CD14-positive monocyte (primary cell): Measurements from ENCODE around the gene FOXRED2. TPM values are rescaled to one million over a fixed set of nuclear protein-coding genes. Genes with fewer than 3 reads are reported as not detected.
A peak's percentile ranks its signal among the peaks of the same experiment; 100 is the strongest.

Experiments used
- DNase-seq, 3 donors: peaks; one replicate each; pipeline ENCODE4 v3.0.0-alpha.2; 2011 to 2022
- H2AFZ ChIP-seq: 2 replicates; pipeline ENCODE4 v1.6.0; 2012; ENCODE audit warnings: mild to moderate bottlenecking, low read depth, low read length, inconsistent platforms; ENCODE audit not compliant: insufficient read depth, poor library complexity, severe bottlenecking
- H3K27ac ChIP-seq, 2 donors: 1 replicate in 1 of 2; 2 replicates in 1 of 2; pipeline ENCODE4 v1.5.1; 2012 to 2013; ENCODE audit warnings: low read length in 2 of 2, control low read depth in 1 of 2, inconsistent platforms in 1 of 2, low read depth in 1 of 2, mild to moderate bottlenecking in 1 of 2
- H3K27me3 ChIP-seq, 2 donors: one replicate each; pipeline versions ENCODE4 v1.6.0 to v1.6.1; 2011 to 2013; ENCODE audit warnings: low read length in 2 of 2; ENCODE audit not compliant: control insufficient read depth in 2 of 2, insufficient read depth in 2 of 2
- H3K36me3 ChIP-seq, 2 donors: replicated peaks in 1 of 2; 1 replicate in 1 of 2; 2 replicates in 1 of 2; pipeline versions ENCODE4 v1.5.1 to v1.6.1; 2012 to 2013; ENCODE audit warnings: low read length in 2 of 2, control low read depth in 1 of 2, inconsistent platforms in 1 of 2, mild to moderate bottlenecking in 1 of 2; ENCODE audit not compliant: insufficient read depth in 2 of 2, control insufficient read depth in 1 of 2
- H3K4me1 ChIP-seq, 2 donors: 1 replicate in 1 of 2; 2 replicates in 1 of 2; pipeline versions ENCODE4 v1.5.1 to v1.6.1; 2012 to 2013; ENCODE audit warnings: low read length in 2 of 2, control low read depth in 1 of 2, inconsistent platforms in 1 of 2, mild to moderate bottlenecking in 1 of 2, moderate library complexity in 1 of 2; ENCODE audit not compliant: insufficient read depth in 2 of 2, control insufficient read depth in 1 of 2
- H3K4me2 ChIP-seq: replicated peaks from 2 replicates; pipeline ENCODE3; 2012; ENCODE audit warnings: low read length, moderate library complexity, mild to moderate bottlenecking; ENCODE audit not compliant: poor library complexity, severe bottlenecking; ENCODE audit errors: extremely low read depth
- H3K4me3 ChIP-seq, 3 experiments: fragments of 200-600 bp in 1 of 3; sonication (generic) in 1 of 3; replicated peaks in 1 of 3; 1 replicate in 2 of 3; 2 replicates in 1 of 3; pipeline ENCODE4 v1.5.1; 2011 to 2013; ENCODE audit warnings: low read length in 3 of 3, mild to moderate bottlenecking in 3 of 3, control low read depth in 2 of 3, low read depth in 2 of 3, inconsistent platforms in 1 of 3, moderate library complexity in 1 of 3
- H3K79me2 ChIP-seq: 2 replicates; pipeline ENCODE4 v1.6.0; 2012; ENCODE audit warnings: mild to moderate bottlenecking, control low read depth, inconsistent platforms, low read length, moderate library complexity; ENCODE audit not compliant: insufficient read depth
- H3K9ac ChIP-seq: 2 replicates; pipeline ENCODE4 v1.6.0; 2017; ENCODE audit warnings: low read length, mild to moderate bottlenecking; ENCODE audit not compliant: insufficient read depth, poor library complexity, severe bottlenecking
- H3K9me3 ChIP-seq, 2 donors: replicated peaks in 1 of 2; 1 replicate in 1 of 2; 2 replicates in 1 of 2; pipeline versions ENCODE4 v1.5.1 to v1.6.1; 2012 to 2013; ENCODE audit warnings: low read length in 2 of 2, control low read depth in 1 of 2; ENCODE audit not compliant: control insufficient read depth in 1 of 2, insufficient read depth in 1 of 2
- H4K20me1 ChIP-seq: 2 replicates; pipeline ENCODE4 v1.6.0; 2012; ENCODE audit warnings: mild to moderate bottlenecking, low read length, control low read depth, moderate library complexity; ENCODE audit not compliant: insufficient read depth
- H3K27ac Mint-ChIP-seq, 7 donors: one replicate each; pipeline ENCODE4 v1.8.0; 2020; ENCODE audit warnings: mild to moderate bottlenecking in 7 of 7, mixed read lengths in 7 of 7, moderate library complexity in 6 of 7, inconsistent platforms in 2 of 7
- H3K27me3 Mint-ChIP-seq, 3 donors: one replicate each; pipeline ENCODE4 v1.8.0; 2021 to 2022; ENCODE audit warnings: low read depth in 3 of 3, mild to moderate bottlenecking in 3 of 3, mixed read lengths in 3 of 3, moderate library complexity in 3 of 3, inconsistent platforms in 1 of 3
- H3K36me3 Mint-ChIP-seq, 2 donors: one replicate each; pipeline ENCODE4 v1.8.0; 2020; ENCODE audit warnings: mixed read lengths in 2 of 2, inconsistent platforms in 1 of 2, mild to moderate bottlenecking in 1 of 2
- H3K4me1 Mint-ChIP-seq: one replicate; pipeline ENCODE4 v1.8.0; 2020; ENCODE audit warnings: mild to moderate bottlenecking, mixed read lengths
- H3K4me3 Mint-ChIP-seq, 2 donors: one replicate each; pipeline ENCODE4 v1.8.0; 2020; ENCODE audit warnings: mild to moderate bottlenecking in 2 of 2, mixed read lengths in 2 of 2, moderate library complexity in 1 of 2
- H3K9me3 Mint-ChIP-seq, 7 donors: one replicate each; pipeline ENCODE4 v1.8.0; 2020 to 2022; ENCODE audit warnings: mixed read lengths in 7 of 7, mild to moderate bottlenecking in 6 of 7, moderate library complexity in 6 of 7, inconsistent platforms in 2 of 7
- WGBS: methylation state at CpG from one replicate; pipeline ENCODE4 v1.1.5; 2013; ENCODE audit warnings: missing lambda C conversion rate; ENCODE audit not compliant: insufficient coverage; 5-methylcytosine and 5-hydroxymethylcytosine counted together
- intact Hi-C, 2 donors: fragments of 100-400 bp; cut with micrococcal nuclease; formaldehyde crosslinking; loops; one replicate each; pipeline versions ENCODE4 v1.15.0 to v1.15.1; 2023
- polyA plus RNA-seq, 3 donors: library from polyadenylated mRNA; depleted of rRNA in 1 of 3; unstranded in 2 of 3; stranded (reverse) in 1 of 3; fragments of 300-500 nt in 2 of 3; fragments of >200 nt in 1 of 3; fragmentation: Illumina TruSeq in 2 of 3; gene quantifications; 1 replicate in 2 of 3; 2 replicates in 1 of 3; pipeline ENCODE4 v1.2.3, GENCODE V29; 2012 to 2021
- TF ChIP-seq, protein P1 (sequence below): fragments of 200-600 bp; IDR thresholded peaks from one replicate; pipeline ENCODE4 v1.8.0; 2022; ENCODE audit warnings: antibody characterized with exemption, mild to moderate bottlenecking

Gene FOXRED2
- polyA plus RNA-seq, 3 donors = 1.5 to 2.0 (median 1.9) TPM

DNA sequence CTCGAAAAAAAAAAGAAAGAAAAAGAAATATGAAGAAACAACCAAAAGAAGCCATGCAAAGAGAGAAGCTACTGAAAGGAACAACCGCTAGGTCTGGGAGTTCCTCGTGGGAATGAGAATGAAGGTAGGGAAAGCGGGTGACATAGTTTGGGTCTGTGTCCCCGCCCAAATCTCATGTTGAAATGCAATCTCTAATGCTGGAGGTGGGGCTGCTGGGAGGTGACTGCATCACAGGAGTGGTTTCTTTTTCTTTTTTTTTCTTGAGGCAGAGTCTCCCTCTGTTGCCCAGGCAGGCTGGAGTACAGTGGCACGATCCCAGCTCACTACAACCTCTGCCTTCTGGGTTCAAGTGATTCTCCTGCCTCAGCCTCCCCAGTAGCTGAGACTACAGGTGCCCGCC lies 15.7 kb downstream of the FOXRED2 start:
- no peak overlapping the region for H3K27ac Mint-ChIP-seq
- Histone ChIP-seq H2AFZ (no peak overlapping the region), H3K9me3 (peaks cover 12 to 13% of the 10 kb centered on the region in 2 donors), H3K4me2 (no peak overlapping the region), H3K27ac (no peak overlapping the region), H3K27me3 (no peaks in the 10 kb centered on the region), H3K79me2 (no peaks in the 10 kb centered on the region), H3K36me3 (peaks cover 2 to 12% of the 10 kb centered on the region in 2 donors), H3K4me1 (peaks cover 17 to 20% of the 10 kb centered on the region in 2 donors), H3K9ac (no peak overlapping the region), H3K4me3 (no peak overlapping the region), H4K20me1 (no peaks in the 10 kb centered on the region)
- intact Hi-C loops = no loop called here
- 80% methylated on average over 6 of the region's 7 CpGs for WGBS
- H3K4me1 Mint-ChIP-seq = peaks cover 23% of the 10 kb centered on the region
- DNase-seq = no peak
- H3K9me3 Mint-ChIP-seq = peaks cover 13 to 19% (median 16%) of the 10 kb centered on the region in 7 donors
- H3K36me3 Mint-ChIP-seq = peaks cover 29 to 51% of the 10 kb centered on the region in 2 donors
- H3K4me3 Mint-ChIP-seq = no peak overlapping the region
- TF ChIP-seq, protein P1, sequence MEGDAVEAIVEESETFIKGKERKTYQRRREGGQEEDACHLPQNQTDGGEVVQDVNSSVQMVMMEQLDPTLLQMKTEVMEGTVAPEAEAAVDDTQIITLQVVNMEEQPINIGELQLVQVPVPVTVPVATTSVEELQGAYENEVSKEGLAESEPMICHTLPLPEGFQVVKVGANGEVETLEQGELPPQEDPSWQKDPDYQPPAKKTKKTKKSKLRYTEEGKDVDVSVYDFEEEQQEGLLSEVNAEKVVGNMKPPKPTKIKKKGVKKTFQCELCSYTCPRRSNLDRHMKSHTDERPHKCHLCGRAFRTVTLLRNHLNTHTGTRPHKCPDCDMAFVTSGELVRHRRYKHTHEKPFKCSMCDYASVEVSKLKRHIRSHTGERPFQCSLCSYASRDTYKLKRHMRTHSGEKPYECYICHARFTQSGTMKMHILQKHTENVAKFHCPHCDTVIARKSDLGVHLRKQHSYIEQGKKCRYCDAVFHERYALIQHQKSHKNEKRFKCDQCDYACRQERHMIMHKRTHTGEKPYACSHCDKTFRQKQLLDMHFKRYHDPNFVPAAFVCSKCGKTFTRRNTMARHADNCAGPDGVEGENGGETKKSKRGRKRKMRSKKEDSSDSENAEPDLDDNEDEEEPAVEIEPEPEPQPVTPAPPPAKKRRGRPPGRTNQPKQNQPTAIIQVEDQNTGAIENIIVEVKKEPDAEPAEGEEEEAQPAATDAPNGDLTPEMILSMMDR = no peak
- H3K27me3 Mint-ChIP-seq = peaks cover 0 to 4% (median 1%) of the 10 kb centered on the region in 3 donors

DNA sequence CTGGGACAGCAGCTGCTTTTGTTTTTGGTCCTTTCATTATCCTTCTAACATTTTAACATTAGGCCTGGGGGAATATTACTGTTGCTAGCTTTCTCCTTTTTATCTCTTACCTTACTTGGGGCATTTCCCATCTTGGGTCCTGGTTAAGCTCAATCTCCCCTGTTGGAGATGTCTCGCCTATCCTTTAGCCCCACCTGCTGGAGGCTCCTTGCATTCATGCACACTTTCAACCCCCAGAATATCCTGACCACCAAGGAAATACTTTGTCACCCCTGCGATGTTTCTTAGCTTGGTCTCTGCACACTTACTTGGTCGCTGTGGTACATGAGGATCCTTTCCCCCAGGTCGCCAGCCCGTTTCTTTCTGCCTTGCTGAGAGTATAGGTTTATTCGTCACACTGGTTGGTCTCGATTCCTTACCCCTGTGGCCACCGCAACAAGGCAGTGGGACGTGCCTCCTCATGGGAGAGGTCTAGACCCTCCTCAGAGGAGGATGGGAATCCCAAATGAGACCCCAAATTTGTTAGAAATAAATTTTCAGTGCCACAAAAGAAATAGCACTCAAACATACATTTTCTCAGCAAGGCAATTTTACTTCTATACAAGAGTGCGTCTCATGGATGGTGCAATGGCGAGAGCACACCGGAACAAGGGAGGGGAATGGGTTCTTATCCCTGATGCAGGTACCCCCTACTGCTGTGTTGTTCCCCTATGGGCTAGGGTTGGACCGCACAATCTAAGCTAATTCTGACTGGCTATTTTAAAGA lies 20.0 kb downstream of the FOXRED2 start:
- 99% methylated on average over 10 of the region's 13 CpGs for WGBS
- Histone ChIP-seq H3K27ac (no peak overlapping the region), H3K4me2 (no peak overlapping the region), H3K9ac (no peak overlapping the region), H3K36me3 (peaks cover 2 to 7% of the 10 kb centered on the region in 2 donors), H3K4me1 (peaks cover 5 to 6% of the 10 kb centered on the region in 2 donors), H3K79me2 (no peaks in the 10 kb centered on the region), H3K4me3 (no peak overlapping the region), H4K20me1 (no peaks in the 10 kb centered on the region), H3K27me3 (no peaks in the 10 kb centered on the region), H2AFZ (no peak overlapping the region), H3K9me3 (peaks cover 12 to 13% of the 10 kb centered on the region in 2 donors)
- Mint-ChIP-seq H3K4me3 (no peak overlapping the region), H3K27ac (peak overlapping the region in 1 of 7 donors; percentile 59), H3K27me3 (peaks cover 0 to 4% (median 0%) of the 10 kb centered on the region in 3 donors), H3K9me3 (peaks cover 13 to 20% (median 16%) of the 10 kb centered on the region in 7 donors), H3K36me3 (peaks cover 18 to 41% of the 10 kb centered on the region in 2 donors), H3K4me1 (peaks cover 4% of the 10 kb centered on the region)
- intact Hi-C loops = no loop called here
- peak; percentile 18 to 56 (median 29) for DNase-seq
- TF ChIP-seq, protein P1 = peak; percentile 46
